Ovary (tissue), 3 donors: ENCODE results near the gene PAM16.

Experiments used
- CTCF ChIP-seq, 3 donors: fragments of 450-650 bp in 2 of 3; fragments of 200-600 bp in 1 of 3; IDR thresholded peaks; one replicate each; pipeline versions ENCODE4 v1.5.1 to v1.8.0; 2016 to 2022; ENCODE audit warnings: antibody characterized with exemption in 3 of 3, mild to moderate bottlenecking in 1 of 3
- EP300 ChIP-seq: sonication (generic); formaldehyde crosslinking; IDR thresholded peaks from one replicate; pipeline ENCODE4 v1.6.1; 2017; ENCODE audit warnings: antibody characterized with exemption
- POLR2A ChIP-seq: fragments of 450-650 bp; IDR thresholded peaks from one replicate; pipeline ENCODE4 v1.6.1; 2017; ENCODE audit warnings: antibody characterized with exemption, mild to moderate bottlenecking, moderate library complexity
- donor health status: DM: no; HTN: no; CAD: no.

- TF ChIP-seq CTCF (IDR thresholded peaks at IDR 0.05) (no peak), EP300 (no peak), POLR2A (no peak)
Measured at GRCh38 chr16:4380119-4381063, 29.3 kb upstream of the PAM16 start.
